Glomerular visceral epithelial cell (primary cell): ENCODE measurements around the gene DNAJC5G.
A peak's percentile ranks its signal among the peaks of the same experiment; 100 is the strongest.
"Not testable (repeated sequence)": the region's sequence is repeated elsewhere in the genome, so short reads cannot be mapped to it uniquely, and the experiment has no call there.

ENCODE experiments used
- DNase-seq: peaks from one replicate; pipeline ENCODE4 v3.0.0-alpha.2; 2016; ENCODE audit errors: extremely low spot score

The DNAJC5G gene

GRCh38 chr2:27251766-27252165 is 23.5 kb upstream of the DNAJC5G start:
- DNase-seq: no peak

GRCh38 chr2:27255187-27255586 is 20.0 kb upstream of the DNAJC5G start:
- DNase-seq: no peak

GRCh38 chr2:27255660-27256059 is 19.6 kb upstream of the DNAJC5G start:
- no peak for DNase-seq

GRCh38 chr2:27256855-27257454 is 18.3 kb upstream of the DNAJC5G start:
- DNase-seq: no peak

- no peak for DNase-seq
These were observed 17.2 kb upstream of the DNAJC5G start for GRCh38 chr2:27258051-27258450.

- DNase-seq: no peak
These were observed 13.8 kb upstream of the DNAJC5G start for GRCh38 chr2:27261241-27261925.

- no peak for DNase-seq
These were observed 13.3 kb upstream of the DNAJC5G start for GRCh38 chr2:27261926-27262298.

GRCh38 chr2:27262379-27263286 is 12.6 kb upstream of the DNAJC5G start, which contains the start of gene SLC30A3:
TSS of gene SLC30A3 (minus strand) at chr2:27263047. CDS start at chr2:27262906, 141 bp downstream.
- DNase-seq: peak; percentile 33

GRCh38 chr2:27263287-27264252 is 11.7 kb upstream of the DNAJC5G start:
- no peak for DNase-seq

- no peak for DNase-seq
These were observed 10.9 kb upstream of the DNAJC5G start for GRCh38 chr2:27264253-27264752.

GRCh38 chr2:27264753-27265535 is 10.3 kb upstream of the DNAJC5G start:
- peak; percentile 47 for DNase-seq

GRCh38 chr2:27265536-27265870 is 9.7 kb upstream of the DNAJC5G start:
- no peak for DNase-seq

GRCh38 chr2:27268296-27268695 is 6.9 kb upstream of the DNAJC5G start:
- DNase-seq: not testable (repeated sequence)

- DNase-seq: no peak
These were observed 5.1 kb upstream of the DNAJC5G start for GRCh38 chr2:27270131-27270530.

GRCh38 chr2:27270670-27271069 is 4.6 kb upstream of the DNAJC5G start:
- no peak for DNase-seq

- no peak for DNase-seq
These were observed 3.4 kb upstream of the DNAJC5G start for GRCh38 chr2:27271631-27272340.

GRCh38 chr2:27272537-27273522 is 2.4 kb upstream of the DNAJC5G start:
- not testable (repeated sequence) for DNase-seq

GRCh38 chr2:27278010-27278409 is 2.8 kb downstream of the DNAJC5G start:
- no peak for DNase-seq

GRCh38 chr2:27280826-27281225 is 5.6 kb downstream of the DNAJC5G start:
- DNase-seq: no peak
